ENCODE data around the gene SCN3A. TPM values are rescaled to one million over a fixed set of nuclear protein-coding genes. Genes with fewer than 3 reads are reported as not detected.
A peak's percentile ranks its signal among the peaks of the same experiment; 100 is the strongest.

Gene SCN3A
- total and polyA plus RNA-seq, 10 of the 15 experiments (the other 5 are each of a cell fraction or from before 2014, with no cell fraction given), result 0.04 to 0.34 (median 0.06) TPM; not detected in 3

DNA sequence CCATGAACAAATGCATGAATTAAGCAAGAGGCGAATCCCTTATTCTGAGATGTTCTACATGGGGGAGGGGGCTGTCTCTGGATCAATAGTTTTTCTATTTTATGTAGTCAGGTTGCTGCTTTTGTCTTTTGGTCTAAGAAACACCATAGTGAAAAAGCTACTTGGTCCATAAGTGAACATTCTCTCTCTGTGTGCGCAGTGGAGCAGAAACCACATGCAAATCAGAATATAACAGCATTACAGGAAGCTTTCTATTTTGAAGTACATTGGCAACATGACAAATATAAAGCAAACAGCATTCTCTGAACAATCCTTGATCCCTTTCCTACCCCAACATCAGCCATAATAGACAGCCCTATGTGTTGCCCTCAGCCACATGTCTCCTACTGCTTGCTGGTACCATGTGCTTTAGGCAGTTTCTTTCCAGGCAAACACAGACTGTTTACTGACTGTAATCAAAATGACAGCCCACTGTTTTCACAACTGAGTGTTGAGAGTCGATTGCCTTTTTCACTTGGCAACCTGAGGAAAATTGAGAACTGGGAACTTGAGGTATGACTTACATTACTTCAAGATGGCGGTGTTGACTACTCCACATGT, 10.6 kb downstream of the SCN3A start (continued):
- TF ChIP-seq BCLAF1 (IDR thresholded peaks at IDR 0.05), result no peak
- TF ChIP-seq ETV6 (conservative IDR thresholded peaks at IDR 0.05 in 1 of 2, IDR thresholded peaks at IDR 0.05 in 1 of 2; ENCODE audit: borderline replicate concordance in 1 of 2, low read depth in 1 of 2), result no peak

GRCh38 chr2:165192729-165193128, 11.1 kb downstream of the SCN3A start:
- peaks cover 6% of the 10 kb centered on the region; the same call in 1 of the 2 replicates for H3K4me1 ChIP-seq (ENCODE audit: control insufficient read depth, insufficient read depth, low read length)
- no peaks in the 10 kb centered on the region for H3K9me3 ChIP-seq (replicated peaks; ENCODE audit: control insufficient read depth, insufficient read depth, low read length)
- H3K4me2 ChIP-seq (ENCODE audit: control insufficient read depth, insufficient read depth), result peak overlapping the region; percentile 26
- SMC1A ChIA-PET (ENCODE audit: uncharacterized antibody, unreplicated experiment), result interaction anchor here (1.0 to 1.6 kb wide), 2 partner anchors 11 kb away, joined by 3 to 5 read pairs; partner anchors contain the start of gene SCN3A
- FAIRE-seq, result no peak
- no peak for DNase-seq (ENCODE audit: low read depth, low spot score)
- no peaks in the 10 kb centered on the region for H4K20me1 ChIP-seq (ENCODE audit: control insufficient read depth, insufficient read depth)
- CTCF ChIA-PET, result interaction anchor here (0.6 to 1.5 kb wide), 3 partner anchors 11 to 51 kb away, joined by 3 to 8 read pairs (median 3); partner anchors contain the start of genes SCN2A and SCN3A
- no peaks in the 10 kb centered on the region for H3K27me3 ChIP-seq (replicated peaks in 1 of 2; ENCODE audit: control insufficient read depth in 2 of 2, insufficient read depth in 2 of 2, low read length in 1 of 2)
- POLR2A ChIA-PET, result no interaction called here
- H2AFZ ChIP-seq (ENCODE audit: control insufficient read depth, low read depth, low read length), result no peak overlapping the region
- no TSS peak for BruUV-seq (replicated peaks)
- TF ChIP-seq SIX5 (IDR thresholded peaks at IDR 0.05; ENCODE audit: low read depth, low read length, severe bottlenecking) (no peak), SPI1 (IDR thresholded peaks at IDR 0.05; ENCODE audit: borderline replicate concordance, insufficient read depth, low read depth, low read length) (peak; percentile 65; the same call in 1 of the 2 replicates), MAX (IDR thresholded peaks at IDR 0.05; ENCODE audit: low read depth, low read length) (no peak), IRF4 (IDR thresholded peaks at IDR 0.05; ENCODE audit: low read depth, low read length) (no peak), RUNX3 (IDR thresholded peaks at IDR 0.05; ENCODE audit: low read length) (peak; percentile 11; the same call in 1 of the 2 replicates), USF2 (IDR thresholded peaks at IDR 0.05; ENCODE audit: borderline replicate concordance, low read depth, low read length) (no peak), BCL11A (IDR thresholded peaks at IDR 0.05; ENCODE audit: low read depth, low read length) (no peak), CREM (IDR thresholded peaks at IDR 0.05; ENCODE audit: low read depth) (no peak), PAX8 (IDR thresholded peaks at IDR 0.05) (no peak), SREBF1 (IDR thresholded peaks at IDR 0.05; ENCODE audit: low read length) (no peak)
- TF ChIP-seq, protein P1, sequence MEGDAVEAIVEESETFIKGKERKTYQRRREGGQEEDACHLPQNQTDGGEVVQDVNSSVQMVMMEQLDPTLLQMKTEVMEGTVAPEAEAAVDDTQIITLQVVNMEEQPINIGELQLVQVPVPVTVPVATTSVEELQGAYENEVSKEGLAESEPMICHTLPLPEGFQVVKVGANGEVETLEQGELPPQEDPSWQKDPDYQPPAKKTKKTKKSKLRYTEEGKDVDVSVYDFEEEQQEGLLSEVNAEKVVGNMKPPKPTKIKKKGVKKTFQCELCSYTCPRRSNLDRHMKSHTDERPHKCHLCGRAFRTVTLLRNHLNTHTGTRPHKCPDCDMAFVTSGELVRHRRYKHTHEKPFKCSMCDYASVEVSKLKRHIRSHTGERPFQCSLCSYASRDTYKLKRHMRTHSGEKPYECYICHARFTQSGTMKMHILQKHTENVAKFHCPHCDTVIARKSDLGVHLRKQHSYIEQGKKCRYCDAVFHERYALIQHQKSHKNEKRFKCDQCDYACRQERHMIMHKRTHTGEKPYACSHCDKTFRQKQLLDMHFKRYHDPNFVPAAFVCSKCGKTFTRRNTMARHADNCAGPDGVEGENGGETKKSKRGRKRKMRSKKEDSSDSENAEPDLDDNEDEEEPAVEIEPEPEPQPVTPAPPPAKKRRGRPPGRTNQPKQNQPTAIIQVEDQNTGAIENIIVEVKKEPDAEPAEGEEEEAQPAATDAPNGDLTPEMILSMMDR (IDR thresholded peaks at IDR 0.05 in 2 of 3, conservative IDR thresholded peaks at IDR 0.05 in 1 of 3; ENCODE audit: control insufficient read depth in 2 of 3, extremely low read depth in 1 of 3, insufficient read depth in 1 of 3, low read depth in 3 of 3, low read length in 3 of 3), result no peak
- RAD21 ChIA-PET (ENCODE audit: unreplicated experiment), result interaction anchor here (1.1 kb wide), 1 partner anchor 200 kb away, joined by 3 read pairs; no protein-coding TSS in a partner anchor
- H3K27ac ChIP-seq (ENCODE audit: control insufficient read depth, insufficient read depth), result no peak overlapping the region
- H3K4me3 ChIP-seq, result no peak overlapping the region
- intact Hi-C loops (cut with micrococcal nuclease; ENCODE audit: unreplicated experiment), result no loop called here
- peak; percentile 69 for ATAC-seq
- 31% methylated on average over 2 of the region's 2 CpGs for WGBS (ENCODE audit: insufficient coverage, insufficient replicate concordance, low lambda C conversion rate, missing lambda C conversion rate)
- in situ Hi-C loops (cut with MboI), result no loop called here
- no peaks in the 10 kb centered on the region for H3K79me2 ChIP-seq (ENCODE audit: control insufficient read depth, insufficient read depth, low read length)
- H3K9ac ChIP-seq (ENCODE audit: control insufficient read depth, insufficient read depth, low read length), result no peak overlapping the region
- H3K36me3 ChIP-seq (ENCODE audit: control insufficient read depth in 2 of 2, insufficient read depth in 2 of 2, low read length in 1 of 2), result no peaks in the 10 kb centered on the region
